Activated CD4-positive, alpha-beta T cell treated with anti-CD3 and anti-CD28 coated beads, Interleukin-2, Interleukin-6, amounts not matched to agents 100 ng/mL and 50 ng/mL, durations not matched to agents 16 hours and 8 hours (primary cell): ENCODE results near the gene ESR1.
"Not testable (repeated sequence)": the region's sequence is repeated elsewhere in the genome, so short reads cannot be mapped to it uniquely, and the experiment has no call there.

Source experiments
- DNase-seq: peaks from one replicate; pipeline ENCODE4 v3.0.0-alpha.2; 2020

The ESR1 gene

DNA sequence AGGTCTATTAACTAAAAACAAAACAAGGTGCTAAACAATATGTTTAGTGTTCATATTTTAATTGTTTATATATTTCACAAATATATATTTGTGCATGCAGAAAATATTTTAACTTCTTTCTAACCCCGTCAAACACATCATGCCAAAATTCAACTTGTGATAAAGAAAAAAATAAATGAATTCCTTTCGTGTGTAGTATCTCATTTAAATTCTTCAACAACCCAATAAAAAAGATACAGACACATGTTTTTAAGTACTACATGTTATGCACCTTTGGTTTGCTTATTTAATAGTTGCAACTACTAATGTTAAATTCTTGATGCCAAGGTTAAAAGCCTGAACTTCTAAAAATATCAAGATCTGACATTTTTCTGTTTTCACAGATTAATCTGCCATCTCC is 252.4 kb downstream of the ESR1 start:
- no peak for DNase-seq

DNA sequence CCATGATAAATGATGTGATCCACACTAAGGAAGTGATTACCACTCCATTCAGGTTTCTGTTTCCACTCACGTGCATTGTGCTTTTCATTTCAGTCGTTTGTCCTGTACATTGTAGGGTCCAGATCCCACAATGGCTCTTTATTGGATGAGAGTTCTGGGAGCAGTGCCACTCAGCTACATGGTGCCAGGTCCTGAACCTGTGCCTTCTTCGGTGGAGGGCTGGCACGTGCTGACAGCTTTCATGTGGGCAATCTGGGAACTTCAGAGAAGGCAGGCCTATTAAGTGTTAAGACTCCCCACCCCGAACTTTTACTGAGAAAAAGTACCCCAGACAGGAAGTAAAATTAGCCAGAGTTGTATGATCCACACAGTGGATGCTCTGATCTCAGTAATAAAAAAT is 255.0 kb downstream of the ESR1 start:
- no peak for DNase-seq

- DNase-seq: no peak
Measured at GRCh38 chr6:152063170-152063921, 255.9 kb downstream of the ESR1 start.

- DNase-seq: no peak
Measured at GRCh38 chr6:152068622-152069261, 261.3 kb downstream of the ESR1 start.

GRCh38 chr6:152070556-152070955 is 263.1 kb downstream of the ESR1 start:
- DNase-seq: no peak

- no peak for DNase-seq
Measured at GRCh38 chr6:152071318-152071717, 263.8 kb downstream of the ESR1 start.

GRCh38 chr6:152071843-152072242 is 264.4 kb downstream of the ESR1 start:
- no peak for DNase-seq

- DNase-seq: not testable (repeated sequence)
Measured at GRCh38 chr6:152076242-152076641, 268.8 kb downstream of the ESR1 start.

- no peak for DNase-seq
Measured at GRCh38 chr6:152078001-152078400, 270.5 kb downstream of the ESR1 start.

- DNase-seq: no peak
Measured at GRCh38 chr6:152078804-152079203, 271.3 kb downstream of the ESR1 start.

DNA sequence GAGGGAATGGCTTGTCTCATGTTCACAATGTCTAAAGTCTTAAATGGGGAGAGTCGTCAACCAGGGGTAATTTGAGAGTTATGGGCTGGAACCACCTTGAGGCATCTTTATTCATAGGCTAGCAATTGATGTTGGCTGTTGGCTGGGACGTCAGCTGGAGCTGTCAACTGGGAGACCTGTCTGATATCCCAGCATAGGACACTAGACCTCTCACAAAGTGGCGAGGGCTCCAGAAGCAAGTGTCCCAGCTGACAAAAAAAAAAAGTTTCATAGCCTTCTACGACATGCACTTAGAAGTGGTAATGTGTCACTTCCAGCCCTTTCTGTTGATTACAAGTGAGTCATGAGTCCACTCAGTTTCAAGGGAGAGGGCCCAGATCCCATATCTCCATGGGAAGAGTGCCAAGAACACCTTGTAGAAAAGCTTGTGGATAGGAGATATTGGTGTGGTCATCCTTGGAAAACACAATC is 278.0 kb downstream of the ESR1 start:
- no peak for DNase-seq

- DNase-seq: no peak
Measured at GRCh38 chr6:152086223-152086873, 278.9 kb downstream of the ESR1 start.

DNA sequence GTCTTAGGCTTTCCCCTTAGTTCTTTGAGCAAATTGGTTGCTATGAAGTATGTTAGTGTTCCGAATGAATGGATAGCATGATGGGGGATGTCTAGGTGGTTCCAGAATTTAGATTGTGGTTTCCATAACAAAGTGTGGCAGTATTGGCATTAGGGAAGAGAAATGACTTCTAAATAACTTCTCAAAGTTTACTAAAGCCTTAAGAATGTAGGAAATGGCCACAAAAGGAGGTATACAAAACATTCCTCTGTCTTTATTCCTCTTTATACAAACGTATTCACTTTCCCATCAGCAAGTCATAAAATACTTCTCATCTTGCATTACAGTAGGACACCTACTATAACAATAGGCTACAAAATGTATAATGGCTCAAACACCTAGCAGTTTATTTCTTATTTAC is 279.6 kb downstream of the ESR1 start:
- no peak for DNase-seq

GRCh38 chr6:152087701-152088100 is 280.2 kb downstream of the ESR1 start:
- DNase-seq: no peak

- no peak for DNase-seq
Measured at GRCh38 chr6:152089992-152090391, 282.5 kb downstream of the ESR1 start.

DNA sequence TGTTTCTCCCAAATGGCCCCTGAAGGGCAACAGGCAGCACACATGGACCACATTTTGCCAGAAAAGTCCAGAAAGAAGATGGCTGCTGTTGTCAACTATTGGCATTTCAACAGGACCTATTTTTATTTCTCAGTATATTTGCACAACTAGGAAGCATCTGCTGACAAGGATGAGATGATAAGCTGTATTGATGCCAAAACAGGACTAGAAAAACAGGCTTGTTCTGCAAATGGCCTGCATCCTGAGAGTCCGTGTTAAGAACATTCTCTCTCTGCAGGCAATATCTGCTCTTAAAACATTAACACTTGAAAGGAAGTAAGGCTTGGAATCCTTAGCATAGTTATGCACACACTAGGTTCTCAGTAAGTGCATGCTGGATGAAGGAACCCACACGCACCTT is 283.7 kb downstream of the ESR1 start:
- DNase-seq: no peak

GRCh38 chr6:152091851-152092341 is 284.4 kb downstream of the ESR1 start:
- DNase-seq: no peak

GRCh38 chr6:152093711-152094110 is 286.2 kb downstream of the ESR1 start:
- DNase-seq: no peak

GRCh38 chr6:152094276-152094675 is 286.8 kb downstream of the ESR1 start:
- no peak for DNase-seq

GRCh38 chr6:152094992-152095592 is 287.6 kb downstream of the ESR1 start:
- peak; percentile 37 for DNase-seq

DNA sequence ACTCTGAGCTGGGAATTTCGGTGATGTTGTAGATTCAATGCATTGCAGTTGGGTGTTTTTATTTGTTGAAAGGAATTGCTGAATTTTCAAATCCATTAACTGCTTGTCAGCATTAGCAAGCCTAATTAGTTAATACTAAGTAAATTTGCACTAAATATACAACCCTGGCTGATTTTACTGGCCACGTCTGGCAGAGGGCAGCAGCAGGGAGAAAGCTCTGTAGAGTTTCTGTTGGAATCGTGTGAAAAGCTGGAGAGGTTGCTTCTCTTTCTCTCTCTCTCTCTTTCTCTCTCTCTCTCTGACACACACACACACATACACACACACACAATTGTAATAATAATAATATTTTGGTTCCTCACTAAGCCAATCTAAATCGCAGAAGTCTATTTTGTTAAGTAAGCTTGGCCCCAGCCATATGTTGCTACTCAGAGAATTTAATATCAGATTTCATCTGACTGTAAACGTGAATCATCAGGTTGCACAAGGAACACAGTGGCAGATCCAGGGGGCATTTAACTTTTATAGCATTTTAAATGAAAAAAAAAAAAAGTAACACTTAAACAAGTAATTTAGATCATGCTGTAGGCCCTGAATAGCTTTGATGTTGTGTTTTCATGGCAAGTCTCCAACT is 289.5 kb downstream of the ESR1 start:
- DNase-seq: no peak

DNA sequence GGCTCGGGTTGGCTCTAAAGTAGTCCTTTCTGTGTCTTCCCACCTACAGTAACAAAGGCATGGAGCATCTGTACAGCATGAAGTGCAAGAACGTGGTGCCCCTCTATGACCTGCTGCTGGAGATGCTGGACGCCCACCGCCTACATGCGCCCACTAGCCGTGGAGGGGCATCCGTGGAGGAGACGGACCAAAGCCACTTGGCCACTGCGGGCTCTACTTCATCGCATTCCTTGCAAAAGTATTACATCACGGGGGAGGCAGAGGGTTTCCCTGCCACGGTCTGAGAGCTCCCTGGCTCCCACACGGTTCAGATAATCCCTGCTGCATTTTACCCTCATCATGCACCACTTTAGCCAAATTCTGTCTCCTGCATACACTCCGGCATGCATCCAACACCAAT is 291.2 kb downstream of the ESR1 start:
- DNase-seq: no peak
